ENCODE data around the gene NCKIPSD.
"Not testable (repeated sequence)": the region's sequence is repeated elsewhere in the genome, so short reads cannot be mapped to it uniquely, and the experiment has no call there.

GRCh38 chr3:48733752-48734518 lies 48.2 kb upstream of the NCKIPSD start:
- not testable (repeated sequence) for TF ChIP-seq CREB5 (CRISPR knock-in tag; IDR thresholded peaks at IDR 0.05; ENCODE audit: low read depth); ARNTL (CRISPR knock-in tag; IDR thresholded peaks at IDR 0.05; ENCODE audit: borderline replicate concordance, low read depth); ZNF70 (CRISPR knock-in tag; IDR thresholded peaks at IDR 0.05); TCF4 (CRISPR knock-in tag; IDR thresholded peaks at IDR 0.05; ENCODE audit: borderline replicate concordance); ZFP30 (CRISPR knock-in tag; IDR thresholded peaks at IDR 0.05); SNAI2 (CRISPR knock-in tag; IDR thresholded peaks at IDR 0.05); ZNF565 (CRISPR knock-in tag; conservative IDR thresholded peaks at IDR 0.05; ENCODE audit: low read depth); TOX (CRISPR knock-in tag; IDR thresholded peaks at IDR 0.05; ENCODE audit: borderline replicate concordance); TSHZ2 (CRISPR knock-in tag; IDR thresholded peaks at IDR 0.05); OSR1 (CRISPR knock-in tag; IDR thresholded peaks at IDR 0.05); BACH2 (CRISPR knock-in tag; IDR thresholded peaks at IDR 0.05; ENCODE audit: borderline replicate concordance); PPARA (CRISPR knock-in tag; IDR thresholded peaks at IDR 0.05; ENCODE audit: borderline replicate concordance); ZNF8 (CRISPR knock-in tag; IDR thresholded peaks at IDR 0.05); POU6F1 (CRISPR knock-in tag; IDR thresholded peaks at IDR 0.05; ENCODE audit: borderline replicate concordance, low read depth)

Measured in SK-N-SH treated with all-trans-retinoic acid at 6 μM for 48 hours (cell line).